Heart left ventricle (tissue), 13 donors: ENCODE results near the gene TRMT10B.
"Not testable (repeated sequence)": the region's sequence is repeated elsewhere in the genome, so short reads cannot be mapped to it uniquely, and the experiment has no call there.

Source experiments
- POLR2A ChIP-seq, 2 donors: fragments of 450-650 bp; IDR thresholded peaks; one replicate each; pipeline ENCODE4 v1.6.1; 2017; ENCODE audit warnings: antibody characterized with exemption in 2 of 2, mild to moderate bottlenecking in 2 of 2, moderate library complexity in 2 of 2
- TF ChIP-seq, protein P1 (sequence below), 12 donors: fragments of 200-600 bp; sonication (generic) in 4 of 12; IDR thresholded peaks; one replicate each; pipeline versions ENCODE4 v1.5.0 to v1.8.0; 2018 to 2022; ENCODE audit warnings: antibody characterized with exemption in 12 of 12, mild to moderate bottlenecking in 5 of 12
- donor health status: ischemic (EF 13 %, LVEDD 7.1; RV severe dilation, severe dysfunction).
- donor health status: DM: no; HTN: yes; CAD: no.
- donor health status: DM: no; HTN: no; CAD: no.
- donor health status: ischemic (EF 25% LVEDD 6.9; RV normal size, moderate dysfunction).
- donor health status: ischemic (EF 25% LVEDD 5.7; RV mildly dilated, moderate dysfunction).
- donor health status: ischemic (EF 35%, LVEDD 5.7; RV mildly dilated, moderate dysfunction).
- donor health status: nonischemic (EF 11% LVEDD 7.7; RV severe dilation, severe dysfunction).
- donor health status: DM: yes; HTN: yes; CAD: no.
- donor health status: PGD.
- donor health status: ischemic (EF 29% LVEDD 5.4; RV normal size, mild dysfunction).
- donor health status: nonischemic (EF 23%, LVEDD 6.1; RV moderate dilation, normal function).

- not testable (repeated sequence) for TF ChIP-seq POLR2A (IDR thresholded peaks at IDR 0.05)
- TF ChIP-seq, protein P1, sequence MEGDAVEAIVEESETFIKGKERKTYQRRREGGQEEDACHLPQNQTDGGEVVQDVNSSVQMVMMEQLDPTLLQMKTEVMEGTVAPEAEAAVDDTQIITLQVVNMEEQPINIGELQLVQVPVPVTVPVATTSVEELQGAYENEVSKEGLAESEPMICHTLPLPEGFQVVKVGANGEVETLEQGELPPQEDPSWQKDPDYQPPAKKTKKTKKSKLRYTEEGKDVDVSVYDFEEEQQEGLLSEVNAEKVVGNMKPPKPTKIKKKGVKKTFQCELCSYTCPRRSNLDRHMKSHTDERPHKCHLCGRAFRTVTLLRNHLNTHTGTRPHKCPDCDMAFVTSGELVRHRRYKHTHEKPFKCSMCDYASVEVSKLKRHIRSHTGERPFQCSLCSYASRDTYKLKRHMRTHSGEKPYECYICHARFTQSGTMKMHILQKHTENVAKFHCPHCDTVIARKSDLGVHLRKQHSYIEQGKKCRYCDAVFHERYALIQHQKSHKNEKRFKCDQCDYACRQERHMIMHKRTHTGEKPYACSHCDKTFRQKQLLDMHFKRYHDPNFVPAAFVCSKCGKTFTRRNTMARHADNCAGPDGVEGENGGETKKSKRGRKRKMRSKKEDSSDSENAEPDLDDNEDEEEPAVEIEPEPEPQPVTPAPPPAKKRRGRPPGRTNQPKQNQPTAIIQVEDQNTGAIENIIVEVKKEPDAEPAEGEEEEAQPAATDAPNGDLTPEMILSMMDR (IDR thresholded peaks at IDR 0.05), result not testable (repeated sequence)
Measured at GRCh38 chr9:37751704-37752103, 1.9 kb upstream of the TRMT10B start.
